Endodermal cell (in vitro differentiated cells): ENCODE results near the gene PTPN21. TPM values are rescaled to one million over a fixed set of nuclear protein-coding genes. Genes with fewer than 3 reads are reported as not detected.
"Not testable (repeated sequence)": the region's sequence is repeated elsewhere in the genome, so short reads cannot be mapped to it uniquely, and the experiment has no call there.

ENCODE experiments used
- DNase-seq: peaks from one replicate; pipeline ENCODE4 v3.0.0-alpha.2; 2017
- H3K27ac ChIP-seq: 2 replicates; pipeline ENCODE4 v1.5.1; 2013; ENCODE audit warnings: mild to moderate bottlenecking, low read depth, low read length, moderate library complexity
- H3K27me3 ChIP-seq: 2 replicates; pipeline ENCODE4 v1.6.1; 2013; ENCODE audit warnings: mild to moderate bottlenecking, low read length, moderate library complexity; ENCODE audit not compliant: insufficient read depth, control insufficient read depth, poor library complexity, severe bottlenecking
- H3K36me3 ChIP-seq: 2 replicates; pipeline ENCODE4 v1.7.0; 2013; ENCODE audit warnings: mild to moderate bottlenecking, low read length, moderate library complexity; ENCODE audit not compliant: control insufficient read depth, insufficient read depth
- H3K4me1 ChIP-seq: one replicate; pipeline ENCODE4 v1.7.0; 2013; ENCODE audit warnings: low read length; ENCODE audit not compliant: control insufficient read depth, insufficient read depth
- H3K4me3 ChIP-seq: 2 replicates; pipeline ENCODE4 v1.5.1; 2013; ENCODE audit warnings: mild to moderate bottlenecking, low read length, moderate library complexity
- H3K9ac ChIP-seq: 2 replicates; pipeline ENCODE4 v1.6.1; 2013; ENCODE audit warnings: mild to moderate bottlenecking, low read length, moderate library complexity; ENCODE audit not compliant: poor library complexity, severe bottlenecking; ENCODE audit errors: extremely low read depth
- H3K9me3 ChIP-seq: 2 replicates; pipeline ENCODE4 v1.6.1; 2013; ENCODE audit warnings: mild to moderate bottlenecking, low read length, moderate library complexity; ENCODE audit not compliant: control insufficient read depth
- H3K27ac Mint-ChIP-seq: 2 replicates; pipeline ENCODE4 v1.8.0; 2020; ENCODE audit warnings: mixed read lengths
- H3K27me3 Mint-ChIP-seq: 2 replicates; pipeline ENCODE4 v1.8.0; 2021; ENCODE audit warnings: mild to moderate bottlenecking, mixed read lengths; ENCODE audit not compliant: insufficient read depth
- H3K36me3 Mint-ChIP-seq: 2 replicates; pipeline ENCODE4 v1.8.0; 2020; ENCODE audit warnings: low read depth, mixed read lengths
- H3K4me1 Mint-ChIP-seq: 2 replicates; pipeline ENCODE4 v1.8.0; 2020; ENCODE audit warnings: mixed read lengths
- H3K4me3 Mint-ChIP-seq: 2 replicates; pipeline ENCODE4 v1.8.0; 2020; ENCODE audit warnings: mild to moderate bottlenecking, moderate library complexity, mixed read lengths
- H3K9me3 Mint-ChIP-seq: 2 replicates; pipeline ENCODE4 v1.8.0; 2020; ENCODE audit warnings: mild to moderate bottlenecking, mixed read lengths
- WGBS, 2 experiments: methylation state at CpG; one replicate each; pipeline versions ENCODE4 v1.1.5 to v1.1.7; 2013; ENCODE audit warnings: missing lambda C conversion rate in 2 of 2, mixed read lengths in 1 of 2; ENCODE audit not compliant: insufficient coverage in 1 of 2, insufficient read length in 1 of 2; 5-methylcytosine and 5-hydroxymethylcytosine counted together
- total RNA-seq, 2 donors: library from RNA; stranded (reverse); fragmentation: NEBNext Ultra II Directional in 1 of 2; extraction: Animal tissue kit (Norgen Biotek cat#: 25700) in 1 of 2; gene quantifications; 2 replicates in 1 of 2; 3 replicates in 1 of 2; pipeline ENCODE4 v1.2.1, GENCODE V29; 2021
- TF ChIP-seq, protein P1 (sequence below): fragments of 200-600 bp; sonication (generic); conservative IDR thresholded peaks from 2 replicates; pipeline ENCODE4 v1.5.0; 2021; ENCODE audit warnings: antibody characterized with exemption, mild to moderate bottlenecking

Gene PTPN21
- total RNA-seq, 2 donors from 2014 or later = 23.8 to 45.5 TPM

DNA sequence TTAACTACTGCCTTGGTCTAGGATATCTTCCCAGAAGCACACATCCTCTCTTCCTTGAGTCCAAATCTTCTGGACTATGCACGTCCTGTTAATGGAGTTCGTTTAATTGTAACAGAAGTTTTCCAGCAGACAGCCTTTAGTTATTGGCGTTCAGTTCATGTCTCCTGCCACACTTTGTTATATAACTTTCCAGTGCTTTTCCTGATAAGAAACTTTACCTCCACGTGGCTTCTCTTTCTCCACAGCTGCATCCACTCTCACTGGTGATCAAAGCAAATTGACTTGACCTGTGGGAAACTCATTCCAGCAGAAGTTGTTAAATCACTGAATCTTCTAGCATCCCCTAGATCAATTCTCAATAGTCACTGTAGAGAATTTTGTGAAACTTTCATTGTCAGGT is 19.0 kb downstream of the PTPN21 start:
- no peak for DNase-seq
- H3K9me3 Mint-ChIP-seq = peaks cover under 1% of the 10 kb centered on the region
- H3K36me3 Mint-ChIP-seq = peaks cover 31% of the 10 kb centered on the region
- Histone ChIP-seq H3K4me3 (no peak overlapping the region), H3K4me1 (no peaks in the 10 kb centered on the region), H3K27me3 (no peaks in the 10 kb centered on the region), H3K27ac (no peak overlapping the region), H3K9me3 (peaks cover 15% of the 10 kb centered on the region), H3K36me3 (peaks cover 79% of the 10 kb centered on the region), H3K9ac (no peak overlapping the region)
- peaks cover 6% of the 10 kb centered on the region for H3K4me1 Mint-ChIP-seq
- H3K27me3 Mint-ChIP-seq = no peaks in the 10 kb centered on the region
- TF ChIP-seq, protein P1, sequence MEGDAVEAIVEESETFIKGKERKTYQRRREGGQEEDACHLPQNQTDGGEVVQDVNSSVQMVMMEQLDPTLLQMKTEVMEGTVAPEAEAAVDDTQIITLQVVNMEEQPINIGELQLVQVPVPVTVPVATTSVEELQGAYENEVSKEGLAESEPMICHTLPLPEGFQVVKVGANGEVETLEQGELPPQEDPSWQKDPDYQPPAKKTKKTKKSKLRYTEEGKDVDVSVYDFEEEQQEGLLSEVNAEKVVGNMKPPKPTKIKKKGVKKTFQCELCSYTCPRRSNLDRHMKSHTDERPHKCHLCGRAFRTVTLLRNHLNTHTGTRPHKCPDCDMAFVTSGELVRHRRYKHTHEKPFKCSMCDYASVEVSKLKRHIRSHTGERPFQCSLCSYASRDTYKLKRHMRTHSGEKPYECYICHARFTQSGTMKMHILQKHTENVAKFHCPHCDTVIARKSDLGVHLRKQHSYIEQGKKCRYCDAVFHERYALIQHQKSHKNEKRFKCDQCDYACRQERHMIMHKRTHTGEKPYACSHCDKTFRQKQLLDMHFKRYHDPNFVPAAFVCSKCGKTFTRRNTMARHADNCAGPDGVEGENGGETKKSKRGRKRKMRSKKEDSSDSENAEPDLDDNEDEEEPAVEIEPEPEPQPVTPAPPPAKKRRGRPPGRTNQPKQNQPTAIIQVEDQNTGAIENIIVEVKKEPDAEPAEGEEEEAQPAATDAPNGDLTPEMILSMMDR = no peak
- 93 to 95% methylated on average over 4 of the region's 4 CpGs for WGBS, 2 experiments
- no peak overlapping the region for H3K4me3 Mint-ChIP-seq
- H3K27ac Mint-ChIP-seq = peak overlapping the region; percentile 55

DNA sequence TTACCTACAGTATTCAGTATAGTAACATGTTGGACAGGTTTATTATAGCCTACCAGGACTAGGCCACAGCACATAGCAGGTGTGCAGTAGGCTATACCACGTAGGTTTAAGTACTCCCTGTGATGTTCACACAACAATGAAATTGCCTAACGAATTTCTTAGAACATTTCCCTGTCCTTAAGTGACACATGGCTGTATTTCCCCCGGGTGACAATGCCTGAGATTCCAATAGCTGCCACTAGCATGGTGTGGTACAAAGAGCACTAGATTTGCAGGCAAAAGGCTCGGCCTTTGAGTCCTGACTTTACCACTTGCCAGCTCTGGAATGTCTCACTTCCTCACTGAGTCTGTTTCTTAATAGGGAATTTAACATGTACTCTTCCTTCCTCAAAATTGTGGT is 19.7 kb downstream of the PTPN21 start:
- H3K27ac ChIP-seq = no peak overlapping the region
- H3K27ac Mint-ChIP-seq = no peak overlapping the region
- WGBS, 2 experiments = 77 to 83% methylated on average over 3 to 4 of the region's 4 CpGs

DNA sequence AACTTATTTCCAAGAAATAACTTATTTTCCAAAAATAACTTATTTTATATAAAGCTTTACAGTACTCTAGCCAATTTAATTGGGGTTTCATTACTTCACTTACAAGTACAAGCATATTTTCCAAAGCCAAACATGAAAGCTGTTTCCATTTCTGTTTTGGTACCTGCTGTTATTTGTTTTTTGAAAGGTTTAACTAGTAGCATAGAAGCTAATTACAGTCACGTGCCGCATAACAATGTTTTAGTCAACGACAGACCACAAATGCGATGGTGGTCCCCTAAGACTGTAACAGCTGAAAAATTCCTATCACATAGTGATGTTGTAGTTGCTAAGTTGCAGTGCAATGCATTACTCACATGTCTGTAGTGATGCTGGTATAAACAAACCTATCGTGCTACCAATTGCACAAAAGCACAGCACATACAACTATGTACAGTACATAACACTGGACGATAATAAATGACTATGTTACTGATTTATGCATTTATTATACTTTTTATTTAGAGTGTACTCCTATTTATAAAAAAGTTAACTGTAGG is 21.7 kb downstream of the PTPN21 start:
- Mint-ChIP-seq H3K27ac (no peak overlapping the region), H3K36me3 (peaks cover 52% of the 10 kb centered on the region), H3K4me3 (no peak overlapping the region), H3K27me3 (no peaks in the 10 kb centered on the region), H3K4me1 (peaks cover 6% of the 10 kb centered on the region), H3K9me3 (peaks cover 18% of the 10 kb centered on the region)
- no peak for DNase-seq
- H3K4me1 ChIP-seq = no peaks in the 10 kb centered on the region
- TF ChIP-seq, protein P1 = no peak
- peaks cover 36% of the 10 kb centered on the region for H3K9me3 ChIP-seq
- WGBS, 2 experiments = 91% methylated on average over 4 to 6 of the region's 6 CpGs
- H3K4me3 ChIP-seq = no peak overlapping the region
- H3K27me3 ChIP-seq = no peaks in the 10 kb centered on the region
- H3K36me3 ChIP-seq = peaks cover 71% of the 10 kb centered on the region
- no peak overlapping the region for H3K27ac ChIP-seq
- H3K9ac ChIP-seq = no peak overlapping the region

More for the DNA sequence above, 19.7 kb downstream of the PTPN21 start:
- DNase-seq = peak; percentile 77
- no peak overlapping the region for H3K4me3 ChIP-seq
- H3K9ac ChIP-seq = no peak overlapping the region
- H3K27me3 Mint-ChIP-seq = no peaks in the 10 kb centered on the region
- peaks cover 8% of the 10 kb centered on the region for H3K9me3 Mint-ChIP-seq
- H3K36me3 Mint-ChIP-seq = peaks cover 34% of the 10 kb centered on the region
- H3K4me1 ChIP-seq = no peaks in the 10 kb centered on the region
- H3K4me3 Mint-ChIP-seq = no peak overlapping the region
- no peaks in the 10 kb centered on the region for H3K27me3 ChIP-seq
- H3K9me3 ChIP-seq = peaks cover 21% of the 10 kb centered on the region
- H3K36me3 ChIP-seq = peaks cover 72% of the 10 kb centered on the region
- TF ChIP-seq, protein P1 = peak; percentile 55
- peaks cover 6% of the 10 kb centered on the region for H3K4me1 Mint-ChIP-seq

DNA sequence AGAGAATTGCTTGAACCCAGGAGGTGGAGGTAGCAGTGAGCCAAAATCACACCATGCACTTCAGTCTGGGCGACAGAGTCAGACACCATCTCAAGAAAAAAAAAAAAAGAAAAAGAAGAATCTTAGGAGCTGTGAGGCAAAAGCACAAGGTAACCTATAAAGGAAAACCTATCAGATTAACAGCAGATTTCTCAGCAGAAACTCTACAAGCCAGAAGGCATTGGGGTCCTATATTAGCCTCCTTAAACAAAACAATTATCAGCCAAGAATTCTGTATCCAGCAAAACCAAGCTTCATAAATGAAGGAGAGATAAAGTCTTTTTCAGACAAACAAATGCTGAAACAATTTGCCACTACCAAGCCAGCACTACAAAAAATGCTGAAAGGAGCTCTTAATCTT is 24.9 kb downstream of the PTPN21 start:
- Mint-ChIP-seq H3K36me3 (peaks cover 62% of the 10 kb centered on the region), H3K9me3 (peaks cover 18% of the 10 kb centered on the region)
- not testable (repeated sequence) for H3K4me3 Mint-ChIP-seq, H3K27ac Mint-ChIP-seq, H3K4me1 Mint-ChIP-seq, H3K4me1 ChIP-seq, DNase-seq, H3K27me3 Mint-ChIP-seq, H3K27me3 ChIP-seq, H3K27ac ChIP-seq, H3K9ac ChIP-seq, H3K4me3 ChIP-seq
- 83 to 100% methylated on average over 1 of the region's 1 CpG for WGBS, 2 experiments
- Histone ChIP-seq H3K9me3 (peaks cover 43% of the 10 kb centered on the region), H3K36me3 (peaks cover 65% of the 10 kb centered on the region)
